PC-3 (cell line): ENCODE results near the gene APBA2. TPM values are rescaled to one million over a fixed set of nuclear protein-coding genes. Genes with fewer than 3 reads are reported as not detected.

Experiments used
- ATAC-seq: fragments of 200-7000 bp; cut with Tn5 transposase; 2 replicates; pipeline ENCODE4 v1.9.1; 2020; ENCODE audit warnings: mild to moderate bottlenecking, moderate library complexity
- BruUV-seq: library from RNA; stranded (reverse); fragments of 400-500 nt; replicated peaks from 2 replicates; lab custom pipeline; 2021; lab: Mats Ljungman, UMichigan
- CTCF ChIA-PET: fragments of 300-600 bp; sonication (Branson Sonifier 250); formaldehyde crosslinking; loops from one replicate; lab custom pipeline; 2022; ENCODE audit warnings: antibody characterized with exemption; lab: Charles Lee
- POLR2A ChIA-PET: fragments of 300-600 bp; sonication (Branson Sonifier 250); formaldehyde crosslinking; loops from one replicate; lab custom pipeline; 2022; ENCODE audit warnings: antibody characterized with exemption; ENCODE audit not compliant: unreplicated experiment; lab: Charles Lee
- DNase-seq: peaks from one replicate; pipeline ENCODE4 v3.0.0-alpha.2; 2015
- H2AFZ ChIP-seq: fragments of 300-600 bp; sonication (generic); 2 replicates; pipeline ENCODE4 v1.6.0; 2016; ENCODE audit warnings: antibody characterized with exemption, low read length
- H3F3A ChIP-seq: fragments of 300-600 bp; sonication (generic); one replicate; pipeline ENCODE4 v1.6.0; 2017; ENCODE audit warnings: antibody characterized with exemption, low read length, control low read depth, mild to moderate bottlenecking; ENCODE audit not compliant: unreplicated experiment
- H3K27ac ChIP-seq: fragments of 300-600 bp; sonication (generic); 2 replicates; pipeline ENCODE4 v1.5.1; 2016; ENCODE audit warnings: mild to moderate bottlenecking, low read length
- H3K27me3 ChIP-seq: fragments of 300-600 bp; sonication (generic); 2 replicates; pipeline ENCODE4 v1.6.1; 2016; ENCODE audit warnings: low read length, mixed read lengths
- H3K36me3 ChIP-seq: fragments of 300-600 bp; sonication (generic); 2 replicates; pipeline ENCODE4 v1.6.1; 2016; ENCODE audit warnings: low read depth, mixed run types, low read length, mixed read lengths
- H3K4me1 ChIP-seq: fragments of 300-600 bp; sonication (generic); 2 replicates; pipeline ENCODE4 v1.5.1; 2016; ENCODE audit warnings: low read length; ENCODE audit not compliant: insufficient read depth
- H3K4me2 ChIP-seq: fragments of 300-600 bp; sonication (generic); 2 replicates; pipeline ENCODE4 v1.6.0; 2016; ENCODE audit warnings: low read length
- H3K4me3 ChIP-seq: fragments of 300-600 bp; sonication (generic); 2 replicates; pipeline ENCODE4 v1.5.1; 2016; ENCODE audit warnings: mild to moderate bottlenecking, low read length, mixed read lengths
- H3K79me2 ChIP-seq: fragments of 300-600 bp; sonication (generic); 2 replicates; pipeline ENCODE4 v1.6.1; 2017; ENCODE audit warnings: low read length, mixed read lengths
- H3K9ac ChIP-seq: fragments of 300-600 bp; sonication (generic); 2 replicates; pipeline ENCODE4 v1.6.0; 2016; ENCODE audit warnings: mild to moderate bottlenecking, low read length
- H3K9me2 ChIP-seq: fragments of 300-600 bp; sonication (generic); replicated peaks from 2 replicates; pipeline ENCODE4 v1.6.1; 2016; ENCODE audit warnings: mixed run types, low read length, mixed read lengths
- H3K9me3 ChIP-seq: fragments of 300-600 bp; sonication (generic); 2 replicates; pipeline ENCODE4 v1.6.1; 2016; ENCODE audit warnings: low read length, mixed read lengths
- H4K20me1 ChIP-seq: fragments of 300-600 bp; sonication (generic); 2 replicates; pipeline ENCODE4 v1.6.1; 2016; ENCODE audit warnings: low read length, mixed read lengths
- EZH2 ChIP-seq: fragments of 300-600 bp; sonication (generic); IDR thresholded peaks from one replicate; pipeline ENCODE4 v1.6.1; 2017; ENCODE audit warnings: antibody characterized with exemption, mild to moderate bottlenecking, low read length; ENCODE audit not compliant: unreplicated experiment
- EZH2phosphoT487 ChIP-seq: fragments of 300-600 bp; sonication (generic); IDR thresholded peaks from 2 replicates; pipeline ENCODE4 v1.6.1; 2018; ENCODE audit warnings: mild to moderate bottlenecking, antibody characterized with exemption, low read length, borderline replicate concordance
- intact Hi-C: fragments of 100-400 bp; cut with micrococcal nuclease; formaldehyde crosslinking; loops from 2 replicates; pipeline ENCODE4 v1.9.0; 2023
- total RNA-seq: library from RNA; depleted of rRNA; stranded (reverse); fragments of >200 nt; gene quantifications from 2 replicates; pipeline ENCODE4 v1.2.3, GENCODE V29; 2014
- TF ChIP-seq, protein P1 (sequence below): fragments of 300-600 bp; sonication (generic); conservative IDR thresholded peaks from 2 replicates; pipeline ENCODE4 v1.5.1; 2017; ENCODE audit warnings: antibody characterized with exemption, low read depth, mild to moderate bottlenecking, low read length

APBA2 gene
- total RNA-seq, 1 experiment from 2014 or later = 61.7 TPM

- ATAC-seq (no peak), DNase-seq (no peak)
- Histone ChIP-seq H3K79me2 (peaks cover 37% of the 10 kb centered on the region), H3K27me3 (no peaks in the 10 kb centered on the region), H3K4me3 (peak overlapping the region; percentile 71), H3K9ac (peak overlapping the region; percentile 69), H3K36me3 (no peaks in the 10 kb centered on the region), H3K9me2 (no peaks in the 10 kb centered on the region), H3K9me3 (no peaks in the 10 kb centered on the region), H3F3A (no peaks in the 10 kb centered on the region), H3K4me1 (peaks cover 24% of the 10 kb centered on the region), H3K4me2 (peak overlapping the region; percentile 84), H2AFZ (peak overlapping the region; percentile 94), H4K20me1 (no peaks in the 10 kb centered on the region), H3K27ac (no peak overlapping the region)
- POLR2A ChIA-PET = no interaction called here
- TSS peak; percentile 18 for BruUV-seq
- intact Hi-C loops = no loop called here
- no peak for TF ChIP-seq EZH2
- TF ChIP-seq, protein P1, sequence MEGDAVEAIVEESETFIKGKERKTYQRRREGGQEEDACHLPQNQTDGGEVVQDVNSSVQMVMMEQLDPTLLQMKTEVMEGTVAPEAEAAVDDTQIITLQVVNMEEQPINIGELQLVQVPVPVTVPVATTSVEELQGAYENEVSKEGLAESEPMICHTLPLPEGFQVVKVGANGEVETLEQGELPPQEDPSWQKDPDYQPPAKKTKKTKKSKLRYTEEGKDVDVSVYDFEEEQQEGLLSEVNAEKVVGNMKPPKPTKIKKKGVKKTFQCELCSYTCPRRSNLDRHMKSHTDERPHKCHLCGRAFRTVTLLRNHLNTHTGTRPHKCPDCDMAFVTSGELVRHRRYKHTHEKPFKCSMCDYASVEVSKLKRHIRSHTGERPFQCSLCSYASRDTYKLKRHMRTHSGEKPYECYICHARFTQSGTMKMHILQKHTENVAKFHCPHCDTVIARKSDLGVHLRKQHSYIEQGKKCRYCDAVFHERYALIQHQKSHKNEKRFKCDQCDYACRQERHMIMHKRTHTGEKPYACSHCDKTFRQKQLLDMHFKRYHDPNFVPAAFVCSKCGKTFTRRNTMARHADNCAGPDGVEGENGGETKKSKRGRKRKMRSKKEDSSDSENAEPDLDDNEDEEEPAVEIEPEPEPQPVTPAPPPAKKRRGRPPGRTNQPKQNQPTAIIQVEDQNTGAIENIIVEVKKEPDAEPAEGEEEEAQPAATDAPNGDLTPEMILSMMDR = no peak
- no peak for TF ChIP-seq EZH2phosphoT487
- CTCF ChIA-PET = interaction anchor here (0.6 kb wide), 1 partner anchor 14 kb away, joined by 6 read pairs; no protein-coding TSS in a partner anchor
These were observed 595 bp upstream of the APBA2 start for GRCh38 chr15:28885128-28885629.

- Histone ChIP-seq H3K27ac (no peak overlapping the region), H3K9ac (peak overlapping the region; percentile 39), H4K20me1 (no peaks in the 10 kb centered on the region), H3K9me2 (no peaks in the 10 kb centered on the region), H3K27me3 (no peaks in the 10 kb centered on the region), H3K4me3 (peak overlapping the region; percentile 75), H3K4me2 (peak overlapping the region; percentile 95), H3K79me2 (peaks cover 52% of the 10 kb centered on the region), H3F3A (no peaks in the 10 kb centered on the region), H2AFZ (peak overlapping the region; percentile 63), H3K9me3 (no peaks in the 10 kb centered on the region), H3K4me1 (peaks cover 29% of the 10 kb centered on the region), H3K36me3 (no peaks in the 10 kb centered on the region)
- ATAC-seq = peak; percentile 23
- TF ChIP-seq EZH2 (no peak), EZH2phosphoT487 (no peak)
- TF ChIP-seq, protein P1 = no peak
- CTCF ChIA-PET = no interaction called here
- intact Hi-C loops = no loop called here
- BruUV-seq = TSS peak; percentile 30
- DNase-seq = no peak
- POLR2A ChIA-PET = interaction anchor here (0.6 kb wide), 1 partner anchor 8 kb away, joined by 8 read pairs; no protein-coding TSS in a partner anchor
These were observed 911 bp downstream of the APBA2 start for GRCh38 chr15:28886431-28887338.
